ENCODE measurements around the gene SP8.

SP8 gene

GRCh38 chr7:20749906-20750305 lies 36.8 kb downstream of the SP8 start:
- DNase-seq (ENCODE audit: low read depth): no peak

GRCh38 chr7:20748853-20749252 lies 37.8 kb downstream of the SP8 start:
- DNase-seq (ENCODE audit: low read depth): no peak

DNA sequence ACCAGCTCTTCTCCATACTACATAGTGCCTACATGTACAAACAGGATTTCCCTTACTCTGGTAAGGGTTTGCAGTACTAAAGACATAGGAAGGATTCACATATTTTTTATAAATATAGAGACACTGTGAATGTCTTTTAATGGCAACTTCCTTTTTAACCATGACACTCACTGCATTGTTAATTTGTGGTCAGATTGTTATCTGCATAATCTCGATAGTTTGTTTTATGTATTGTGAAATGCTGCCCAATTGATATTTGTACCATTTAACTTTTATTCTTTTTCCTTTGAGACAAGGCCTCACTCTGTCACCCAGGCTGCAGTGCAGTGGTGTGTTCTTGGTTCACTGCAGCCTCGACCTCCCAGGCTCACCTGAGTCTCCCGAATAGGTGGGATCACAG lies 39.7 kb downstream of the SP8 start:
- no peak for DNase-seq (ENCODE audit: low read depth)

GRCh38 chr7:20745702-20746101 lies 41.0 kb downstream of the SP8 start:
- no peak for DNase-seq (ENCODE audit: low read depth)

- DNase-seq (ENCODE audit: low read depth): no peak
Observed at GRCh38 chr7:20744954-20745446, 41.7 kb downstream of the SP8 start.

DNA sequence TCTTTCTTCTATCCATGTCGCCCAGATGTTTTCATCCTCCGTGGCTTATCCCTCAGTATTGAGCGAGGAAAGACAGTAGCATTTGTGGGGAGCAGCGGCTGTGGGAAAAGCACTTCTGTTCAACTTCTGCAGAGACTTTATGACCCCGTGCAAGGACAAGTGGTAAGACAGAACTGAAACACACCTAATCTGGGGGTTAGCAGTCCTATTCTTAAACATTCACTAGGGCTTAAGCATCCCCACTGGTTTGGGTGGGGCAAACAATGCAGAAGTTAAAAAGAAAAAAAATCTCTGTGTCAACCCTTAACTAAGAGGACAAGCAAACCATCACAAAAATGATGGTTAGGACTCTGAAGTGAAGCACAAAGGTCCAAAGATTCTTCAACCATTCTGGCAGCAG lies 43.8 kb downstream of the SP8 start:
- DNase-seq (ENCODE audit: low read depth): no peak

DNA sequence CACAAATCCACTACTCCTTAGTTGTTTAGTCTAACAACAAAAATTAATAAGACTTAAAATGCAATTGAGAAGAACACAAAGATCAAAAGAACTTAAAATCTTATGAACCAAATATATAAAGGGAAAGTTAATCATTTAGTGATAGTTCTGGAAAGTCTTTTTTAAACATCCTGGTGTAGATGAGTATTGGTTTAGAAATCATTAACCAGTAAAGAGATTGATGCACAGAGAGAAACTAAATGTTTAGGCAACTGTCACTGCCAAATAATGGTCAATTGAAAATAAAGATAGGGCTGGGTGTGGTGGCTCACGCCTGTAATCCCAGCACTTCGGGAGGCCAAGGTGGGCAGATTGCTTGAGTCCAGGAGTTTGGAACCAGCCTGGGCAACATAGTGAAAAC lies 44.9 kb downstream of the SP8 start:
- DNase-seq (ENCODE audit: low read depth): no peak

DNA sequence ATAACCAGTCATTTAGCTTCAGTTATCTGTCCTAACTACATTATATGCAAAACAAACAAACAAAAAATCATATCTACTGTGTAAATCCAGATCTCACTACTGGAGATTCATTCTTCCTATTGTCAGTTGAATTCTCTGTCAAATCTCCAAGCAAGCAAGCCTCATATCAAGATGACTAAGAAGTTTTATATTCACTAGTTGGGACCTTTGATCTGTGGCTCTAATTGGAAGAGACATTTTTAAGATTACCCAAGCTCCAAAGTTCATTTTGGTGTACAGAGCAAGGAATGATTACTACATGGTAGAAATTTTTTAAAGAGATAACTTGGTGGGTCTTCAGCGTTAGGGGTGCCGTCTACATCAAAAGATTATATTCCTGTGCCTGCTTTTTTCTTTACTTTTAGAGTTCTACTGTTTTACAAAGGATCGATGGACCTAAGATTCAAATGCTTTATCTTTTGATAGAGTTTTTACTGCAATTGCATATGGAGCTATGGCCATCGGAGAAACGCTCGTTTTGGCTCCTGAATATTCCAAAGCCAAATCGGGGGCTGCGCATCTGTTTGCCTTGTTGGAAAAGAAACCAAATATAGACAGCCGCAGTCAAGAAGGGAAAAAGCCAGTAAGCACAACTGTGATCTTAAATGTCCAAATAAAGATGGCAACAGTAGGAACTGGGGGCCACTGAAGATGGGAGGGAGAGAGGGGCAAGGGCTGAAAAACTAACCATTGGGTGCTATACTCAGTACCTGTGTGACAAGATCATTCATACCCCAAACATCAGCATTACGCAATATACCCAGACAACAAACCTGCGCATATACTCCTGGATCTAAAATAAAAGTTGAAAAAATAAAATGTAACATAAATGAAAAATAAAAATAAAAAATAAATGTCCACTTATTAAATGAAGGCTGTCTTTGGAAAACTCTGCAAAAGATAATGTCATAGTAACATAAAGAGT lies 47.9 kb downstream of the SP8 start:
- DNase-seq (ENCODE audit: low read depth): no peak

GRCh38 chr7:20737840-20738448 lies 48.7 kb downstream of the SP8 start:
- no peak for DNase-seq (ENCODE audit: low read depth)

DNA sequence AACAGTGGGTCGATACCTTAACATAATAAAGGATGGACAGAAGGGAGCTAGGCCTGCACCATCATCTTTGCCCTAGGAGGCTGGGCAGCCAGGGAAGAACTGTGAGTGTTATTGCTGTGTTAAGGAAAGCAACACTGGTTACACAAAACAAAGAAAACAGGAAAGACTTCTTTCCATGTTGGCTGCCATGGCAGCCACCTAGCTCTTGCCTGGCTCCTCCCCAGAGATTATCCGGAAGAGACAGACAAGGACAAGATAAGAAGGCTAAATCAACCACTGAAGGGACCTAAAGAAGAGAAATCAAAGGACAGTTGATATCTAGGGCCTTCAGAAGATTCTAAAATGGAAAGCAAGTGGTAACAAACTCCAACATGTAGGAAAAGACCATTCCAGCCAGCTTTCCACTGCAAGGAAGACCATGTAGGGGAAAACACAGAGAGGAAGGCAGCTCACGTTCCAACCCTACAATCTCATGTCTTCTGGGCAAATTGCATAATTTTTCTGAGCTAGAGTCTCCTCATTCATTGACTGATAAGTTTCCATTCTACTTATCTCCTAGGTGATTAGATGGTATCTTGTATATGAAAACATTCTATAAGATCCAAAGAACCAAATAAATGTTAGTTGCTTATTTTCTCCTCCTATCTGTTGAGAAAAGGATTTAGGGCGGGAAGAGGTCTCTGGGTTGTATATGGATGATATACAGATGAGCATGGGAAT lies 51.2 kb downstream of the SP8 start:
- DNase-seq (ENCODE audit: low read depth): no peak
